Fibroblast of lung (primary cell): ENCODE measurements around the gene DTX1.

Source experiments
- EZH2 ChIP-seq: IDR thresholded peaks from 2 replicates; pipeline ENCODE4 v1.5.1; 2012; ENCODE audit warnings: low read length, control low read depth, mild to moderate bottlenecking; ENCODE audit errors: missing control alignments
- TF ChIP-seq, protein P1 (sequence below), 2 donors: IDR thresholded peaks in 1 of 2; conservative IDR thresholded peaks in 1 of 2; 1 replicate in 1 of 2; 2 replicates in 1 of 2; pipeline ENCODE4 v1.5.1; 2011 to 2012; ENCODE audit warnings: low read length in 2 of 2, control low read depth in 1 of 2, inconsistent platforms in 1 of 2, low read depth in 1 of 2, mild to moderate bottlenecking in 1 of 2

GRCh38 chr12:113048716-113049127 is 7.8 kb upstream of the DTX1 start:
- TF ChIP-seq, protein P1, sequence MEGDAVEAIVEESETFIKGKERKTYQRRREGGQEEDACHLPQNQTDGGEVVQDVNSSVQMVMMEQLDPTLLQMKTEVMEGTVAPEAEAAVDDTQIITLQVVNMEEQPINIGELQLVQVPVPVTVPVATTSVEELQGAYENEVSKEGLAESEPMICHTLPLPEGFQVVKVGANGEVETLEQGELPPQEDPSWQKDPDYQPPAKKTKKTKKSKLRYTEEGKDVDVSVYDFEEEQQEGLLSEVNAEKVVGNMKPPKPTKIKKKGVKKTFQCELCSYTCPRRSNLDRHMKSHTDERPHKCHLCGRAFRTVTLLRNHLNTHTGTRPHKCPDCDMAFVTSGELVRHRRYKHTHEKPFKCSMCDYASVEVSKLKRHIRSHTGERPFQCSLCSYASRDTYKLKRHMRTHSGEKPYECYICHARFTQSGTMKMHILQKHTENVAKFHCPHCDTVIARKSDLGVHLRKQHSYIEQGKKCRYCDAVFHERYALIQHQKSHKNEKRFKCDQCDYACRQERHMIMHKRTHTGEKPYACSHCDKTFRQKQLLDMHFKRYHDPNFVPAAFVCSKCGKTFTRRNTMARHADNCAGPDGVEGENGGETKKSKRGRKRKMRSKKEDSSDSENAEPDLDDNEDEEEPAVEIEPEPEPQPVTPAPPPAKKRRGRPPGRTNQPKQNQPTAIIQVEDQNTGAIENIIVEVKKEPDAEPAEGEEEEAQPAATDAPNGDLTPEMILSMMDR (conservative IDR thresholded peaks at IDR 0.05 in 1 of 2, IDR thresholded peaks at IDR 0.05 in 1 of 2; ENCODE audit: low read depth in 1 of 2, low read length in 2 of 2), result peak; percentile 79 to 87
- TF ChIP-seq EZH2, result no peak
